PC-9 (cell line): ENCODE measurements around the gene VSTM2L. TPM values are rescaled to one million over a fixed set of nuclear protein-coding genes. Genes with fewer than 3 reads are reported as not detected.
"Not testable (repeated sequence)": the region's sequence is repeated elsewhere in the genome, so short reads cannot be mapped to it uniquely, and the experiment has no call there.

Experiments used
- BruUV-seq: library from RNA; stranded (reverse); fragments of 400-500 nt; replicated peaks from 2 replicates; lab custom pipeline; 2021; lab: Mats Ljungman, UMichigan
- CTCF ChIA-PET: fragments of 300-600 bp; sonication (Branson Sonifier 250); formaldehyde crosslinking; loops from one replicate; lab custom pipeline; 2022; ENCODE audit warnings: antibody characterized with exemption; lab: Charles Lee
- POLR2A ChIA-PET: fragments of 300-600 bp; sonication (Branson Sonifier 250); formaldehyde crosslinking; loops from one replicate; lab custom pipeline; 2022; ENCODE audit warnings: antibody characterized with exemption; ENCODE audit not compliant: unreplicated experiment; lab: Charles Lee
- DNase-seq, 2 experiments: peaks; one replicate each; pipeline versions ENCODE4 v3.0.0 to v3.0.0-alpha.2; 2015 to 2022; ENCODE audit warnings: mixed read lengths in 1 of 2
- H2AFZ ChIP-seq: fragments of 200-600 bp; sonication (generic); 2 replicates; pipeline ENCODE4 v1.8.1; 2017; ENCODE audit warnings: antibody characterized with exemption
- H3F3A ChIP-seq: fragments of 200-600 bp; sonication (generic); 2 replicates; pipeline ENCODE4 v1.8.1; 2017; ENCODE audit warnings: antibody characterized with exemption, mild to moderate bottlenecking, low read depth; ENCODE audit not compliant: insufficient read depth
- H3K27ac ChIP-seq: fragments of 200-600 bp; sonication (generic); 2 replicates; pipeline ENCODE4 v1.6.1; 2016; ENCODE audit warnings: mixed run types
- H3K27me3 ChIP-seq: fragments of 200-600 bp; sonication (generic); 2 replicates; pipeline ENCODE4 v1.6.1; 2016; ENCODE audit warnings: low read depth, mixed run types; ENCODE audit not compliant: insufficient read depth
- H3K36me3 ChIP-seq: fragments of 200-600 bp; sonication (generic); 2 replicates; pipeline ENCODE4 v1.6.1; 2016; ENCODE audit warnings: low read depth, mixed run types
- H3K4me1 ChIP-seq: fragments of 200-600 bp; sonication (generic); replicated peaks from 2 replicates; pipeline ENCODE4 v1.6.1; 2016; ENCODE audit warnings: mixed run types; ENCODE audit not compliant: insufficient read depth
- H3K4me2 ChIP-seq: fragments of 200-600 bp; sonication (generic); 2 replicates; pipeline ENCODE4 v1.6.1; 2017; ENCODE audit warnings: mixed run types
- H3K4me3 ChIP-seq: fragments of 200-600 bp; sonication (generic); 2 replicates; pipeline ENCODE4 v1.6.1; 2016; ENCODE audit warnings: mixed run types
- H3K79me2 ChIP-seq: fragments of 200-600 bp; sonication (generic); 2 replicates; pipeline ENCODE4 v1.6.1; 2017; ENCODE audit warnings: low read depth, mixed run types
- H3K9me2 ChIP-seq: fragments of 200-600 bp; sonication (generic); 2 replicates; pipeline ENCODE4 v1.8.1; 2017; ENCODE audit warnings: mild to moderate bottlenecking; ENCODE audit not compliant: insufficient read depth
- H3K9me3 ChIP-seq: fragments of 200-600 bp; sonication (generic); 2 replicates; pipeline ENCODE4 v1.8.1; 2016; ENCODE audit warnings: low read depth; ENCODE audit not compliant: insufficient read depth
- H4K20me1 ChIP-seq: fragments of 200-600 bp; sonication (generic); 2 replicates; pipeline ENCODE4 v1.8.1; 2017; ENCODE audit not compliant: insufficient read depth
- EZH2 ChIP-seq: fragments of 200-600 bp; sonication (generic); IDR thresholded peaks from 2 replicates; pipeline ENCODE4 v1.8.0; 2017; ENCODE audit warnings: antibody characterized with exemption, low read depth
- intact Hi-C: fragments of 100-400 bp; cut with micrococcal nuclease; formaldehyde crosslinking; loops from one replicate; pipeline ENCODE4 v1.10.0; 2022; ENCODE audit not compliant: unreplicated experiment
- total RNA-seq: library from RNA; stranded (reverse); gene quantifications from 2 replicates; pipeline ENCODE4 v1.2.3, GENCODE V29; 2021
- TF ChIP-seq, protein P1 (sequence below): fragments of 200-600 bp; sonication (generic); conservative IDR thresholded peaks from 2 replicates; pipeline ENCODE4 v1.6.1; 2017; ENCODE audit warnings: mixed run types, antibody characterized with exemption, mild to moderate bottlenecking, moderate library complexity

The VSTM2L gene
- total RNA-seq, 1 experiment from 2014 or later: 1.4 TPM

DNA sequence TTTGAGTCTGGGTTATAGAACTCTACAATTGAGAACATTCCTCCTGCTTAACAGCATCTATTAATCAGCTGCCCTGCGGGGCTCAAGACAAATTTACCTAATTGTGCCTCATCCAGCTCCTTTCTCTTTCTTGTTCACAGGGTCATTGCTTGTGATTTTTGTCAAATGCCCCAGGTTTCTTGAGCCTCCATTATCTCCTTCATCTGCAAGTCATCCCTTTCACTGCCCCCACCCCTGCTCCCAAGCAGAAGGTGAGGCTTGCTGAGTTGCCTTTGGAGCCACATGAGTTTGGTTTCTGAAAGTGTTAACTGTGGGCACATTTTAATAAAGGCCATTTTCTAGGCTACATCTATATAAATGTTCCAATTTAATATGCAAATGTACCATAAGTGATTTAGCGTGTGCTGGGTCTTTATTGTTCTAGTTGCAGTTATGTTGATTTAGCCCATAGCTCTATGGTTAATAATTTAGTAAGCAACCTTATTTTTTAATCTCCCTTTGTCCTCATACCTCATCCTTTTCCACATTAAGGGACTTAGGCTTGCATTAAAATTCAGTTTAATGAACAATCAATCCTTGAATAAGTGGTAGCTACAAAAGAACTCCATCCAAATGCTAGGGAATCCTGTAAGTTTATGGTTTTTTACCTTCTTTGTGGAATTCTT lies 56.1 kb downstream of the VSTM2L start:
- Histone ChIP-seq H2AFZ (no peak overlapping the region), H3K4me1 (no peaks in the 10 kb centered on the region), H3K27ac (no peak overlapping the region), H3K4me3 (no peak overlapping the region), H3K36me3 (no peaks in the 10 kb centered on the region), H3K4me2 (no peak overlapping the region), H3K9me2 (no peaks in the 10 kb centered on the region), H3K79me2 (no peaks in the 10 kb centered on the region), H3K9me3 (no peaks in the 10 kb centered on the region), H3F3A (no peaks in the 10 kb centered on the region), H3K27me3 (peaks cover 58% of the 10 kb centered on the region), H4K20me1 (no peaks in the 10 kb centered on the region)
- DNase-seq: no peak
- CTCF ChIA-PET: interaction anchor here (0.6 kb wide), 1 partner anchor 293 kb away, joined by 3 read pairs; no protein-coding TSS in a partner anchor
- no peak for TF ChIP-seq EZH2
- TF ChIP-seq, protein P1, sequence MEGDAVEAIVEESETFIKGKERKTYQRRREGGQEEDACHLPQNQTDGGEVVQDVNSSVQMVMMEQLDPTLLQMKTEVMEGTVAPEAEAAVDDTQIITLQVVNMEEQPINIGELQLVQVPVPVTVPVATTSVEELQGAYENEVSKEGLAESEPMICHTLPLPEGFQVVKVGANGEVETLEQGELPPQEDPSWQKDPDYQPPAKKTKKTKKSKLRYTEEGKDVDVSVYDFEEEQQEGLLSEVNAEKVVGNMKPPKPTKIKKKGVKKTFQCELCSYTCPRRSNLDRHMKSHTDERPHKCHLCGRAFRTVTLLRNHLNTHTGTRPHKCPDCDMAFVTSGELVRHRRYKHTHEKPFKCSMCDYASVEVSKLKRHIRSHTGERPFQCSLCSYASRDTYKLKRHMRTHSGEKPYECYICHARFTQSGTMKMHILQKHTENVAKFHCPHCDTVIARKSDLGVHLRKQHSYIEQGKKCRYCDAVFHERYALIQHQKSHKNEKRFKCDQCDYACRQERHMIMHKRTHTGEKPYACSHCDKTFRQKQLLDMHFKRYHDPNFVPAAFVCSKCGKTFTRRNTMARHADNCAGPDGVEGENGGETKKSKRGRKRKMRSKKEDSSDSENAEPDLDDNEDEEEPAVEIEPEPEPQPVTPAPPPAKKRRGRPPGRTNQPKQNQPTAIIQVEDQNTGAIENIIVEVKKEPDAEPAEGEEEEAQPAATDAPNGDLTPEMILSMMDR: no peak
- POLR2A ChIA-PET: no interaction called here
- intact Hi-C loops: no loop called here
- no TSS peak for BruUV-seq

GRCh38 chr20:37961066-37961465 lies 58.1 kb downstream of the VSTM2L start:
- CTCF ChIA-PET: no interaction called here
- no peaks in the 10 kb centered on the region for H3K9me2 ChIP-seq
- DNase-seq: no peak
- H3K4me2 ChIP-seq: no peak overlapping the region
- H4K20me1 ChIP-seq: no peaks in the 10 kb centered on the region
- TF ChIP-seq, protein P1: no peak
- no peak for TF ChIP-seq EZH2
- no peak overlapping the region for H3K27ac ChIP-seq
- no peak overlapping the region for H3K4me3 ChIP-seq
- H2AFZ ChIP-seq: no peak overlapping the region
- intact Hi-C loops: no loop called here
- H3K79me2 ChIP-seq: no peaks in the 10 kb centered on the region
- no peaks in the 10 kb centered on the region for H3K9me3 ChIP-seq
- no peaks in the 10 kb centered on the region for H3K4me1 ChIP-seq
- BruUV-seq: no TSS peak
- H3F3A ChIP-seq: no peaks in the 10 kb centered on the region
- peaks cover 62% of the 10 kb centered on the region for H3K27me3 ChIP-seq
- POLR2A ChIA-PET: no interaction called here
- H3K36me3 ChIP-seq: no peaks in the 10 kb centered on the region

DNA sequence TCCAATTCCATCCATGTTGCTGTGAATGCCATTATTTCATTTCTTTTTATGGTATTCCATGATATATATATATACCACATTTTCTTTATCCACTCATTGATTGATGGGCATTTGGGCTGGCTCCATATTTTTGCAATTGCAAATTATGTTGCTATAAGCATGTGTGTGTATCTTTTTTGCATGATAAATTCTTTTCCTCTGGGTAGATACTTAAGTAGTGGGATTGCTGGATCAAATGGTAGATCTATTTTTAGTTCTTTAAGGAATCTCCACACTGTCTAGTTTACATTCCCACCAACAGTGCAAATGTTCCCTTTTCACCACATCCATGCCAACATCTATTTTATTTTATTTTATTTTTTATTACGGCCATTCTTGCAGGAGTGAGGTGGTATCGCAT lies 60.6 kb downstream of the VSTM2L start:
- H3K36me3 ChIP-seq, H3K79me2 ChIP-seq, H2AFZ ChIP-seq, H4K20me1 ChIP-seq, H3K9me2 ChIP-seq, intact Hi-C loops, H3K4me2 ChIP-seq, CTCF ChIA-PET, H3K4me3 ChIP-seq, BruUV-seq, H3K4me1 ChIP-seq, DNase-seq, H3K27ac ChIP-seq, H3F3A ChIP-seq, H3K9me3 ChIP-seq: not testable (repeated sequence)
- POLR2A ChIA-PET: interaction anchor here (0.6 kb wide), 1 partner anchor 12 kb away, joined by 3 read pairs; no protein-coding TSS in a partner anchor
- H3K27me3 ChIP-seq: peaks cover 58% of the 10 kb centered on the region
